ENCODE data around the gene SNORC.

Gene SNORC

DNA sequence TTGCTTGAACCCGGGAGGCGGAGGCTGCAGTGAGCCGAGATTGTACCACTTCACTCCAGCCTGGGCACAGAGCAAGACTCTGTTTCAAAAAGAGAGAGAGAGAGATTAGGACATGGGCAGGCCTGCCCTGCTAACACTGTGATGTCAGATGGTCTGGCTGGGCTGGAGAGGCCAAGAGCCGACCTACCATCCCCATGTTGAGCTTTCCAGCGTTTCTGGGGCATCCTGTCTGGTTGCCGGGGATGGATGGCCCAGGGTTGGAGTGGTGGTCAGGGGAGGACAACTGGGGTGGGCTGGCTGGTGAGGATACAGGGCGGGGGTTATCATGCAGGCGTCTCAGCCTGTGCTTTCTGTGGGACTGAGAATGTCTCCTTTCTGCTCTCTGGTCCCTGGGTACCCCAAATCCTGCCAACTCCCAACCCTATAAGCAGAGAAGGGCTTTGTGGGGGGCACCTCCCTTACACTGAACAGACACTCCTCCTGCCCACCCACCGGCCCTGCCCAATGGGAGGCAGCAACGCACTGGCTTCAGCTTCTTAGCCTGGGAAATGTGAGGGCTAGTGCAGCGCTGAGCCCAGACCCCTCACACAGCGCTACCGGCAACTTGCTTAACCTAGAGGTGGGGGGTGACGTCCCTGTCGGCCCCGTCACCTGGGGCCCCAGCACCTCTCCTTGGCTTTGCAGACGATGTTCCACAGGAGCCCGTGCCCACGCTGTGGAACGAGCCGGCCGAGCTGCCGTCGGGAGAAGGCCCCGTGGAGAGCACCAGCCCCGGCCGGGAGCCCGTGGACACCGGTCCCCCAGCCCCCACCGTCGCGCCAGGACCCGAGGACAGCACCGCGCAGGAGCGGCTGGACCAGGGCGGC, 5.4 kb downstream of the SNORC start:
- Mint-ChIP-seq H3K4me1 (peaks cover 9% of the 10 kb centered on the region), H3K4me3 (peak overlapping the region; percentile 57 to 78), H3K9me3 (no peaks in the 10 kb centered on the region), H3K27me3 (peaks cover 32% of the 10 kb centered on the region), H3K27ac (no peak overlapping the region)
- DNase-seq (no peak), ATAC-seq (peak; percentile 11)

DNA sequence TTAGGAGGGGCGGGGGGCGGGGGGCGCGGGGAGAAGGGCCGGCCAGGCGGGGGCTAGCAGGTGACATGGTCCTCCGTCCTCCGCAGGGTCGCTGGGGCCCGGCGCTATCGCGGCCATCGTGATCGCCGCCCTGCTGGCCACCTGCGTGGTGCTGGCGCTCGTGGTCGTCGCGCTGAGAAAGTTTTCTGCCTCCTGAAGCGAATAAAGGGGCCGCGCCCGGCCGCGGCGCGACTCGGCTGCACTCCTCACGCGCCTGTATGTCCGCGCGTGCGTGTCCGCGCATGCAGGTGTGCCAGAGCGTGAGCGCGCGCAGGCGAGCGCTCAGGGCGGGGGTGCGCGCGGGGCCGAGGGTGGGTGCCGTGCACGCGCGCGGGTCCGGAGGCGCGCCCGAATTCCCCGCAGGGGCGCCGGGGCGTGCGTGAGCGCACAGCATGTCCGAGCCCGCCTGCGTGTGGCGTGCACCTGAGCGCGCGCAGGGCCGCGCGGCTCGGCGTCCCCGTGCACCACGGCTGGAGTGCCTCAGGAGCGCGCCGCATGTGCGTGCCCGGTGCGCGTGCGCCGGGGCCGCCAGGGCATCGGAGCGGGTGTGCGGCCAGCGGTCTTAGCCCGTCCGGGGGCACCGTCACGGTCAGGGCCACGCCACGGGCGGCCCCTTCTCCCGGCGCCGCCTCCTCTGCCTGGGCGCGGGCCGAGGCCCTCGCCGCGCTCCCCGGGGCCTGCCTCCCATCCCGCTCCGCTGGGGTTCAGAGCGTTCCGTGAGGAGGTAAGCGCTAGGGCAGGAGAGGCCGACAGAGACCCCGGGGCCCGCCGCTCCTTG, 6.3 kb downstream of the SNORC start:
- ATAC-seq (peak; percentile 45), DNase-seq (no peak)
- H3K4me3 Mint-ChIP-seq = peak overlapping the region in 1 of 2 donors; percentile 60
- H3K27ac Mint-ChIP-seq = no peak overlapping the region
- H3K9me3 Mint-ChIP-seq = no peaks in the 10 kb centered on the region
- H3K4me1 Mint-ChIP-seq = peaks cover 9% of the 10 kb centered on the region
- H3K27me3 Mint-ChIP-seq = peaks cover 32% of the 10 kb centered on the region

DNA sequence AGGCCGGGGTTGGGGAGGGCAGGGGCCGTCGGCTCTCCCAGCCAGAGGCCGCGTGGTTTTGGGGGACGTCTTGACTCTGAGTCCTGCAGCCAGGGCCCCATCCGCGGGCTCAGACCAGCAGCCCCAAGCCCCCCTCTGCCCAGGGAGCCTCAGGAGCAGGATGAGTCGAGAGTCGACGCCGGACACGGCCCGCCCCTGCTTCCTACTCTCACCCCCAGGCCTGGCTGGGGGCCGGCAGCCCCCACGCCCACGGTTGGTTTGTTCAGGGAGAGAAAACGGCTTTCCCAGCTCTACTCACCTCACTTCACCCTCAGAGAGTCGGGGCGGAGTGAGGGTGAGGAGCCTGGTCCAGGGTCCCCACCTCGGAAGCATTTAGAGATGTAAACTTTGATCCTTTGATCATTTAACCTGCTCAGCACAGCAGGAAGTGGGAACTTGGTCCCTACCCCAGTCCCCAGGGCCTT, 6.9 kb downstream of the SNORC start:
- no peaks in the 10 kb centered on the region for H3K9me3 Mint-ChIP-seq
- no peak for DNase-seq
- peak overlapping the region; percentile 15 to 45 for H3K4me3 Mint-ChIP-seq
- H3K27me3 Mint-ChIP-seq = peaks cover 32% of the 10 kb centered on the region
- no peak overlapping the region for H3K27ac Mint-ChIP-seq
- peak; percentile 13 for ATAC-seq
- H3K4me1 Mint-ChIP-seq = peaks cover 9% of the 10 kb centered on the region

DNA sequence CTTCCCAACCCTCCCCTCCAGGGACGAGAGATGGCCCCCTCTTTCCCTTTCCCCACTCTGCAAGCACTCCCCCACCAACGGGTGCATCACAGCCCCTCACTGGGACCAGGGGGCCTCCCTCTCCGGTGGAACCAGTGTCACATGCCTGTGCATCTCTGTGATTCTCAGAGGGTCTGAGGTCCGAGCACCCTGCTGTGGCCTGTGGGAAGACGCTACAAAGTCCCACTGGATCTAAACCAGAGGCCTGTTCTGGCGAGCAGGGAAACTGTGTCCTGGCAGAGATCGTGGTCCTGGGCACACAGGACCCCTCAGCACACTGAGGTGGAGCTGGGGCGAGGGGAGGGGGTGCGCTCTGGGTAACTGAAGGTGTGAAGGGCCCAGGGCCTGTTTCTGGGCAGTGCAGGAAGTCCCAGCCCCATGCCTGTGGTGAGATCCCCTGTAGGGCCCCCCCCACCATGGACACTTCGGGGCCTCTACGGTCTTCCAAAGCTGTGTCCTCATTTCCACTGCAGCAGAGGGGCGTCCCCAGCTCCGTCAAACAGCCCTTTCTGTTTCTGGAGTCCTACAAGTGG, 8.0 kb downstream of the SNORC start:
- Mint-ChIP-seq H3K27me3 (peaks cover 32% of the 10 kb centered on the region), H3K27ac (peak overlapping the region in 1 of 2 donors; percentile 94), H3K4me3 (peak overlapping the region in 1 of 2 donors; percentile 68), H3K9me3 (no peaks in the 10 kb centered on the region), H3K4me1 (peaks cover 9% of the 10 kb centered on the region)
- ATAC-seq (no peak), DNase-seq (no peak)

DNA sequence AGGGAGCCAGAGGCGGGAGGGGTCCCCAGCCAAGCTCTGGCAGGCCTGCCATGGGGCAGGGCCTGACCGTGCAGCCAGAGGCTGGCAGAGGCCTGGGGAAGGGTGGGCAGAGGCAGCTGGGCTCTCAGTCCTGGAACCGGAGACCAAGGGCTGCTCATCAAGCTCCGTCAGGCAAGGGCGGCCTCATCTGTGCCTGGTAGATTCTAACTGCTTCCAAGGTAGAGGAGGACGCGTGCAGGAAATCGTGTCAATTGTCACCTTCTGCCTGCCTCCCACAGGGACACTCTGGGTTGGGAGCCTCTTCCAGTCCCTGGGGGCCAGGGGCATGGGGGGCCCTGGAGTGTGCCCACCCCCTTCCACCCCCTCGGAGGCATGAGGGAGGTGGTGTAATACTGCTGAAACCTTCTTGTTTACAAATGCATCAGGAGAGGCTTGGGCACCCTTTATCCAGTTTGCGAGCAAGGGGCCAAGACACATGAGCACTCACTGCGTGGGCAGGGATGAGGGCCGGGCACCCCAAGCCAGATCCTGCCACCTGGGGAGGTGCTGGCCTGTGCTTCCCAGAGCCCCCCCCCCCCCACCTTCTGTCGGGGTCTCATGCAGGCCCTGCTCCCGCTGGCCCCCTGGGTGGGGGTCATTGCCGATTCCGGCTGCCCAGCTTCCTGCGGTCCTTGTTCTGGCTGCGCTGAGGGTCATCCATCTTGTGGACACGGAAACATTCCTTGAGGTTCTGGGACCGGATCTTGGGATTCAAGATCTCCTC, 9.0 kb downstream of the SNORC start:
- H3K27me3 Mint-ChIP-seq = peaks cover 32% of the 10 kb centered on the region
- H3K4me1 Mint-ChIP-seq = peaks cover 9% of the 10 kb centered on the region
- H3K4me3 Mint-ChIP-seq = no peak overlapping the region
- ATAC-seq = no peak
- DNase-seq = no peak
- no peaks in the 10 kb centered on the region for H3K9me3 Mint-ChIP-seq
- H3K27ac Mint-ChIP-seq = no peak overlapping the region

DNA sequence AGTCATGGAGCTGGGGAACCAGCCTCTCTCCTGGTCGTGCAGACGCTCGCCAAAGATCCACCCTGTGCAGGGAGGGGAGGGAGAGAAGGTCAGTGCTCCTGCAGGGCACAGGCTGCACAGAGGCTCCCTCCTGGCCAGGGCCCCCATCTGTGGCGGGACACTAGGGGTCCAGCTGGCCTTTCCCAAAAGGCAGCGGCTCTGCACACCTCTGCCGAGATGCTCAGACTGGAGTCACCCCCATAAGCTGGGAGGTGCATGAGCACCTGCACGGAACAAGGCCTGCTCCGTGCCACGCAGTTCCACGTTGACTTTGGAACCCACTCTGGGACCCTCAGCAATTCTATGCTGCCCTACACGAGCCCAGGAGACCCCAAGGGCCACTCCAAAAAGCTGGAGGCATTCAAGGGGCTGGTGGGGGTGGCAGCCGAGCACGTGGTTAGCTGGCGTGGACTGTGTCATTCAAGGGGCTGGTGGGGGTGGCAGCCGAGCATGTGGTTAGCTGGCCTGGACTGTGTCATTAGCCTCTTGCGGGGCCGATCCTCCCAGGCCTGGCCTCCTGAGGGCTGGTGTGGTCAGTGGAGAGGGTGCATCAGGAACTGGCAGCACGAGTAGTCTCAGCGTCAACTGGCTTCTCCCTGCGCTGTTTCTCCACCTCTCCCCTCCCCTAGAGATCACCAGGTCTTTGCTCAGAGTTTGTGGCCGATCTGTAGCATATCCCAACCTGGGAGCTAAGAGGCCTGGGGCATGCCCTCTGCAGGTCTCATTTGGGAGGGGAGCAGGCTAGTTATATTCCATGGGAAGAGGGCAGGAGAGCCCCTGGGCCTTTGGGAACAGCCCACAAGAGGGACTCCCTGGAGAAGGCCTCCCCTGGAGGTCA, 9.8 kb downstream of the SNORC start:
- peaks cover 9% of the 10 kb centered on the region for H3K4me1 Mint-ChIP-seq
- no peaks in the 10 kb centered on the region for H3K9me3 Mint-ChIP-seq
- DNase-seq = no peak
- no peak overlapping the region for H3K27ac Mint-ChIP-seq
- H3K27me3 Mint-ChIP-seq = peaks cover 24% of the 10 kb centered on the region
- ATAC-seq = no peak
- no peak overlapping the region for H3K4me3 Mint-ChIP-seq

DNA sequence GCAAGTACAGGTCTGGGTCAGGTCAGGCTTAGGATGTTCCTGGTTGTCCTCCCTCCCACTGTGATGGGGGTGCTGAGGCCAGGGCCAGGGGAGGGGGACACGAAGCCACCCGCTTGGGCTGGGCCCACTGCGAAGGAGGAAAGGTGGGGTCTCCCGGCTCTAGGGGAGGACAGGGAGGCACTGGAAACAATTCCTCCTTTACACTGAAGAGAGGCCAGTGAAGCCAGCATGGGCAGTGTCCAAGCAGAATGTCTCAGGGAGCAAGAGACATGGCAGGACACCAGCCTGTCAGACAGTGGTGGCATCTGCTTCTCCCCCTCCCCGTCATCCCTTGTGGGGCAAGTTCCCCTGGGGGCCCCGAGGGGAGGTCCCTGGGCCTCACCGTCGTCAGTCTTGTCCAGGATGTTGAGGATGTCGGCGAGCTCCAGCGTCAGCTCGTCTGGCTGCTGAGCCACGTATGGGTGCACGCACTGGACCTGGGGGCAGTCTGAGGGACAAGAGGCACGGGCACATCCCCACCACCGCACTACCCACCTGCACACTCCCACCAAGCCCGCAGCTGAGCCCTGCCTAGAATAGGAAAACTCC, 10.8 kb downstream of the SNORC start:
- ATAC-seq = no peak
- peaks cover under 1% of the 10 kb centered on the region for H3K4me1 Mint-ChIP-seq
- H3K27ac Mint-ChIP-seq = no peak overlapping the region

DNA sequence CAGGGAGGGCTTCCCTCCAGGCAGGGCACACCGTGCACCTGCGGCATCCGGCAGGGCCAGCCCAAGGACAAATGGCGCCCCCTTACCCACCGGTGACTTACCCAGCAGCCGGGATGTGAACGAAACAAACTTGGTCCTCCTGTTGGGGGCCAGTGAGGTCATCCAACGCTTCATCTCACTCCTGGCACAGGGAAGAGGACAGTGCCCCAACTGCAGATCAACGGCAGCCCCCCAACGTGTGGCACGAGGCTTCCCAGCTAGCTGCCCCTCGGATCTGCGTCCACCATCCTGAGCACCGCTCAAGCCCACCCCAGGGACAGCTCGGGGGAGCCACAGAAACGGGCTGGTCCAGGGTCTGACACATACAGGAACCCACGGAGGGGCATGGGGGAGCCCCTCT, 12.0 kb downstream of the SNORC start:
- ATAC-seq (no peak), DNase-seq (no peak)
- H3K4me1 Mint-ChIP-seq = no peaks in the 10 kb centered on the region
- H3K27ac Mint-ChIP-seq = no peak overlapping the region
- H3K4me3 Mint-ChIP-seq = no peak overlapping the region
- peaks cover 12% of the 10 kb centered on the region for H3K27me3 Mint-ChIP-seq
- H3K9me3 Mint-ChIP-seq = no peaks in the 10 kb centered on the region

More for the DNA sequence above, 10.8 kb downstream of the SNORC start:
- H3K4me3 Mint-ChIP-seq = no peak overlapping the region
- H3K27me3 Mint-ChIP-seq = peaks cover 14% of the 10 kb centered on the region
- H3K9me3 Mint-ChIP-seq = no peaks in the 10 kb centered on the region
- DNase-seq = no peak

DNA sequence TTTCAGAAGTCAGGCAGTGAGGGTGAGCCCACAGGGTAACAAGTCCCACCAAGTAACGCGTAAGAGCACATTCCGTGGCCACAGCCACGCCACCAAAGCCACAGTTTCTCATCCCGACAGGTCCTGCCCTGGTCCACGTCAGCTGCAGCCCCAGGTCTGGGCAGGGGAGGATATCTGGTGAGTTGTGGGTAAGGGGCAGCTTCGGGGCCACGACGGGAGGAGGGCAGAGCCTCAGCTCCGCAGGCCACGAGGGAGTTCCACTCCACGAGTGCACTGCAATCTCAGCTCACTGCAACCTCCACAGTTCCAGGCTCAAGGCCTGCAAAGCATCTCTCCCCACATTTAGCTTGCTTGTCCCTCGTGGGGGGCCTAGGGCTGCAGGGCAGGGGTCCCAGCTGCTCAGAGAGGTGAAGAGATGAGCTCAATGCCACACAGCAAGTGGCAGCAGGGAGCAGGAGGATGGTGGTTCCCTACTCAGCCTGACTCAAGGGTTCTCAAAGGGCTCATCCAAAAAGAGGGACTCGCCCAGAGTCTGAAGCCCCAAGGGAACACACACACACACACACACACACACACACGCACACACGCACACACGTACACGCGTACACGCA, 12.5 kb downstream of the SNORC start:
- DNase-seq (no peak), ATAC-seq (no peak)
- no peaks in the 10 kb centered on the region for H3K4me1 Mint-ChIP-seq
- no peak overlapping the region for H3K4me3 Mint-ChIP-seq
- H3K27ac Mint-ChIP-seq = peak overlapping the region in 1 of 2 donors; percentile 14
- H3K9me3 Mint-ChIP-seq = no peaks in the 10 kb centered on the region
- H3K27me3 Mint-ChIP-seq = peaks cover 7% of the 10 kb centered on the region

DNA sequence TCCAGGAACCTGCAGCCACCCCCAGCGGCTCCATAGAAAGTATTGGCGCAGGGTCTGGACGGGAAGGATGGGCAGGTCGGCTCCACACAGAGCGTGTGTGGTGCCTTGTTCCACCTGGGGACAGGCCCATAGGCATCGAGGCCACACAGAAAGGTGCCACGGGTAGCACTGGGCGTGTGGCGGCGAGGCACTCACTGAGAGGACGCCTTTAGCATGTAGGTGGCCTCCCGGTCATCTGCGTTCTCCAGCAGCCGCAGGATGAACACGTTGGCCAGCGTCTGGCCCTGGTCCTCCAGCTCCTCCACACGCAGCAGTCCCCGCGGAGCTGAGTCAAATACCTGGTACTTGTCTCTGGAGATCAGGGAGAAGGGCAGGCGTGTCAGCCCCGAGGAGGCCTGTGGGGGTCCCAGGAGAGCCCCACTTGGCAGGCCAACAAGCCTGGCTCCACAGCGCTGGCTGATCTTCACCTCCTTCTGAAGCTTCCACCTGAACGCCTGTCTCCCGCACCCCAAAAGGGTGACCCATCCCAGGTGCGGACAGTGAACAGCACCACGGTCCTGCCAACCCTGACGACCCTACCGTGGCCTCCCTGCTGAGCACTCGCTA, 13.2 kb downstream of the SNORC start:
- no peak for DNase-seq
- no peak for ATAC-seq
- Mint-ChIP-seq H3K4me1 (no peaks in the 10 kb centered on the region), H3K9me3 (no peaks in the 10 kb centered on the region), H3K4me3 (no peak overlapping the region), H3K27me3 (peaks cover under 1% of the 10 kb centered on the region), H3K27ac (no peak overlapping the region)

DNA sequence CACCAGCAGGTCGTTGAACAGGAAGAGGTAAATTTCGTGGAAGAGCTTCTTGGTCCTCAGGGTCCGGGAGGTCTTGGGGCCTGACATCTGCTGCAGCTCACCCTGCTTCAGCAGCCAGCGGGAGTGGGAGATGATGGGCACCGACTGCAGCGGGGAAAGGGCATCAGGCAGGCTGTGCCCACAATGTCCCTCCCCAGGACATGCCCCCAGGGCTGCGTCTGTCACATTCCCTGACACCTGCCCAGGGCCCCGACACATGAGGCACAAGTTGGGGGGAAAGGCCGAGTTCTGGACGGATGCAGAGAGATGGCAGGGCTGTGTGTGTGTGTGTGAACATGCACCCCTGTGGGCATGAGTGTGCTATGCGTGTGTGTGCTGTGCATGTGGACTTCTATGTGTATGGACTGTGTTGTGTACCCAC, 13.9 kb downstream of the SNORC start:
- no peaks in the 10 kb centered on the region for H3K27me3 Mint-ChIP-seq
- H3K27ac Mint-ChIP-seq = no peak overlapping the region
- H3K4me3 Mint-ChIP-seq = no peak overlapping the region
- DNase-seq (no peak), ATAC-seq (no peak)
- H3K4me1 Mint-ChIP-seq = no peaks in the 10 kb centered on the region
- no peaks in the 10 kb centered on the region for H3K9me3 Mint-ChIP-seq

DNA sequence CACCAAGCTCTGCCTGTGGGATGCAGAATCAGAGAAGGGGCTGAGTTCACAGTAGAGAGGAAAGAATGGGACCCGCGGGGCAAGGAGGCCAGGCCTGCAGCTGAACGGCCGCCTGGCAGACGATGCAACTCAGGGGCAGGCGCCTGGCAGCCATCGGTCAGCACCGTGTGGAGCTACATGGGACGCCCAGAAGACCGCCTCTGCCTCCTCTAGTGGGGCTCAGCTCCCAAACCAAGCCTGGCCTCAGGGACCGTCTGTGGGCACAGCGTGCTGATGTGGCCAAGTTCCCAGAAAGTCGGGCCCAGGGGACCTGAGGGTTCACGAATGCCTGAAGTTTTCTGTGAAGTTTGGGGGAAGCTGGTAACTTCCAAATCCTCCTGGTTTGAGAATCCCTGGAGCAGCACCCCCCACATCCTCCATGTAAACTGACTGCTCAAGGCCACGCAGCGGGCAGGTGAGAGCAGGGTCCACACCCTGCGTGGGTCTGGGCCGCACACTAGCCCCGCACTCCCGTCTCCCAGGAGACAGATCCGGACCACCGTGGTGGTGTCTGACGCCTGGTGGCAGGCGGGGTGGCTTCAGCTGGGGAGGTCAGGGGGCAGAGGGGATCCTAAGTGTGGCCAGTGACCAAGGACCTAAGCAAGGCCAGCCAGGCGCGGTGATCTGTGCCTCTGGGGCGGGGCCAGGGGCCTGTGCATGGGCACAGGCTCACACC, 14.6 kb downstream of the SNORC start:
- no peak for ATAC-seq
- H3K4me1 Mint-ChIP-seq = no peaks in the 10 kb centered on the region

More for the DNA sequence above, 14.6 kb downstream of the SNORC start:
- Mint-ChIP-seq H3K27ac (no peak overlapping the region), H3K27me3 (no peaks in the 10 kb centered on the region), H3K9me3 (no peaks in the 10 kb centered on the region), H3K4me3 (no peak overlapping the region)
- DNase-seq = no peak

All from stimulated activated naive CD8-positive, alpha-beta T cell treated with anti-CD3 and anti-CD28 coated beads, Interleukin-15, amount 100 ng/mL, for 72 hours (primary cell).